Heart left ventricle (tissue), 13 donors: ENCODE measurements around the gene TET1.

ENCODE experiments used
- POLR2A ChIP-seq, 2 donors: fragments of 450-650 bp; IDR thresholded peaks; one replicate each; pipeline ENCODE4 v1.6.1; 2017; ENCODE audit warnings: antibody characterized with exemption in 2 of 2, mild to moderate bottlenecking in 2 of 2, moderate library complexity in 2 of 2
- TF ChIP-seq, protein P1 (sequence below), 12 donors: fragments of 200-600 bp; sonication (generic) in 4 of 12; IDR thresholded peaks; one replicate each; pipeline versions ENCODE4 v1.5.0 to v1.8.0; 2018 to 2022; ENCODE audit warnings: antibody characterized with exemption in 12 of 12, mild to moderate bottlenecking in 5 of 12
- donor health status: ischemic (EF 13 %, LVEDD 7.1; RV severe dilation, severe dysfunction).
- donor health status: DM: no; HTN: yes; CAD: no.
- donor health status: DM: no; HTN: no; CAD: no.
- donor health status: ischemic (EF 25% LVEDD 6.9; RV normal size, moderate dysfunction).
- donor health status: ischemic (EF 25% LVEDD 5.7; RV mildly dilated, moderate dysfunction).
- donor health status: ischemic (EF 35%, LVEDD 5.7; RV mildly dilated, moderate dysfunction).
- donor health status: nonischemic (EF 11% LVEDD 7.7; RV severe dilation, severe dysfunction).
- donor health status: DM: yes; HTN: yes; CAD: no.
- donor health status: PGD.
- donor health status: ischemic (EF 29% LVEDD 5.4; RV normal size, mild dysfunction).
- donor health status: nonischemic (EF 23%, LVEDD 6.1; RV moderate dilation, normal function).

DNA sequence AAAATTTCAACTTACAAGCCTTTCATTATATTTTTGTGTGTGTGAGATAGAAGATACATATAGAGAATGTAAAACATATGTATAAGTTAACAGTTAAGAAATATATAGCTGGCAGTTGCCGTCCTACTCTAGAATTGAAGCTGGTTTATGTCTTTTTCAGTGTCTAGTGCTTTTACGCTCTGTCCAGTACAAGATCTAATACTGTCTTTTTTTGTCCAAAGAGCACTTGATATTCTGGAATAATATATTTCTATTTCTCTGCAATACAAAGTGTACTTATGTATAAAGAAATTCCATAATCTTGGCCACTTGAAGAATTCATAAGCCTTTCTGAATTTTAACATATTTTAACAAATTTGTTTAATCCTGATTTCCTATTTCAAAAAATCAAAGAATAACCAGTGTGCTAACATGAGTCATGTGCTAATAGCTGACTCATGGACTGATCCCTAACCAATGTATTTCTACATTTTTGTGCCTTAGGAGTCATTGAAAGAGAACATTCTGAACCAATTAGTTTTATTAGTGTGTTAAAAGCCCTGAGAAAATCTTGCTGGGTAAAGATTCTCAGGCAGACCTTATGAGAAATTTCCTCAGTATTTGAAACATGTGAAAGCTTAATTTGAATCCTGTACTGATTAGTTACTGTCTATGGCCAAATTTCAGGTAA, 87.7 kb downstream of the TET1 start:
- TF ChIP-seq, protein P1, sequence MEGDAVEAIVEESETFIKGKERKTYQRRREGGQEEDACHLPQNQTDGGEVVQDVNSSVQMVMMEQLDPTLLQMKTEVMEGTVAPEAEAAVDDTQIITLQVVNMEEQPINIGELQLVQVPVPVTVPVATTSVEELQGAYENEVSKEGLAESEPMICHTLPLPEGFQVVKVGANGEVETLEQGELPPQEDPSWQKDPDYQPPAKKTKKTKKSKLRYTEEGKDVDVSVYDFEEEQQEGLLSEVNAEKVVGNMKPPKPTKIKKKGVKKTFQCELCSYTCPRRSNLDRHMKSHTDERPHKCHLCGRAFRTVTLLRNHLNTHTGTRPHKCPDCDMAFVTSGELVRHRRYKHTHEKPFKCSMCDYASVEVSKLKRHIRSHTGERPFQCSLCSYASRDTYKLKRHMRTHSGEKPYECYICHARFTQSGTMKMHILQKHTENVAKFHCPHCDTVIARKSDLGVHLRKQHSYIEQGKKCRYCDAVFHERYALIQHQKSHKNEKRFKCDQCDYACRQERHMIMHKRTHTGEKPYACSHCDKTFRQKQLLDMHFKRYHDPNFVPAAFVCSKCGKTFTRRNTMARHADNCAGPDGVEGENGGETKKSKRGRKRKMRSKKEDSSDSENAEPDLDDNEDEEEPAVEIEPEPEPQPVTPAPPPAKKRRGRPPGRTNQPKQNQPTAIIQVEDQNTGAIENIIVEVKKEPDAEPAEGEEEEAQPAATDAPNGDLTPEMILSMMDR (IDR thresholded peaks at IDR 0.05): no peak
- TF ChIP-seq POLR2A (IDR thresholded peaks at IDR 0.05): no peak
